SJSA1 (cell line): ENCODE data around the gene GAGE13. TPM values are rescaled to one million over a fixed set of nuclear protein-coding genes. Genes with fewer than 3 reads are reported as not detected.
A peak's percentile ranks its signal among the peaks of the same experiment; 100 is the strongest.
"Not testable (repeated sequence)": the region's sequence is repeated elsewhere in the genome, so short reads cannot be mapped to it uniquely, and the experiment has no call there.

Source experiments
- DNase-seq, 2 experiments: peaks; one replicate each; pipeline ENCODE4 v3.0.0-alpha.2; 2015 to 2020; ENCODE audit warnings: low spot score in 2 of 2, low read depth in 1 of 2
- H3K27ac ChIP-seq: fragments of 250-450 bp; sonication (Bioruptor Pico); 2 replicates; pipeline ENCODE4 v1.5.1; 2020; ENCODE audit warnings: mild to moderate bottlenecking, moderate library complexity
- H3K27me3 ChIP-seq: fragments of 250-450 bp; sonication (Bioruptor Pico); replicated peaks from 2 replicates; pipeline ENCODE4 v1.5.1; 2020; ENCODE audit warnings: mild to moderate bottlenecking, moderate library complexity
- H3K36me3 ChIP-seq: fragments of 250-450 bp; sonication (Bioruptor Pico); 2 replicates; pipeline ENCODE4 v1.5.1; 2020; ENCODE audit warnings: mild to moderate bottlenecking
- H3K4me1 ChIP-seq: fragments of 250-450 bp; sonication (Bioruptor Pico); replicated peaks from 2 replicates; pipeline ENCODE4 v1.6.1; 2021; ENCODE audit warnings: mild to moderate bottlenecking
- H3K4me3 ChIP-seq: fragments of 250-450 bp; sonication (Bioruptor Pico); 2 replicates; pipeline ENCODE4 v1.5.1; 2020; ENCODE audit warnings: mild to moderate bottlenecking
- H3K9me3 ChIP-seq: fragments of 250-450 bp; sonication (Bioruptor Pico); replicated peaks from 2 replicates; pipeline ENCODE4 v1.5.1; 2020; ENCODE audit warnings: mild to moderate bottlenecking
- total RNA-seq: library from RNA; depleted of rRNA; stranded (reverse); fragments of >200 nt; shearing (Covaris generic); gene quantifications from 2 replicates; pipeline ENCODE4 v1.2.3, GENCODE V29; 2014; rRNA removed

Gene GAGE13
- total RNA-seq, result not detected in 2 replicates

- not testable (repeated sequence) for H3K9me3 ChIP-seq, H3K27ac ChIP-seq, H3K27me3 ChIP-seq, H3K36me3 ChIP-seq, H3K4me1 ChIP-seq, H3K4me3 ChIP-seq, DNase-seq
Measured at GRCh38 chrX:49331282-49331681, at the start of gene GAGE13. GAGE13 (plus strand) TSS chrX:49331582; CDS start chrX:49332738, 1,156 bp downstream.

- no peaks in the 10 kb centered on the region for H3K9me3 ChIP-seq
- DNase-seq, result no peak
- no peak overlapping the region for H3K27ac ChIP-seq
- no peak overlapping the region for H3K4me3 ChIP-seq
- H3K36me3 ChIP-seq, result no peaks in the 10 kb centered on the region
- no peaks in the 10 kb centered on the region for H3K27me3 ChIP-seq
- H3K4me1 ChIP-seq, result no peaks in the 10 kb centered on the region
Measured at GRCh38 chrX:49282647-49283011, 48.8 kb upstream of the GAGE13 start.

- Histone ChIP-seq H3K27me3 (no peaks in the 10 kb centered on the region), H3K4me1 (no peaks in the 10 kb centered on the region), H3K9me3 (no peaks in the 10 kb centered on the region), H3K27ac (no peak overlapping the region), H3K4me3 (no peak overlapping the region), H3K36me3 (no peaks in the 10 kb centered on the region)
- no peak for DNase-seq
Measured at GRCh38 chrX:49284212-49284611, 47.2 kb upstream of the GAGE13 start.

- Histone ChIP-seq H3K36me3 (no peaks in the 10 kb centered on the region), H3K27me3 (no peaks in the 10 kb centered on the region), H3K27ac (no peak overlapping the region)
Measured at GRCh38 chrX:49286136-49286535, 45.2 kb upstream of the GAGE13 start.

GRCh38 chrX:49286581-49286980 is 44.8 kb upstream of the GAGE13 start:
- H3K4me3 ChIP-seq, result no peak overlapping the region
- H3K27me3 ChIP-seq, result no peaks in the 10 kb centered on the region
- DNase-seq, result no peak
- no peaks in the 10 kb centered on the region for H3K36me3 ChIP-seq
- H3K27ac ChIP-seq, result no peak overlapping the region
- no peaks in the 10 kb centered on the region for H3K9me3 ChIP-seq
- no peaks in the 10 kb centered on the region for H3K4me1 ChIP-seq

More at GRCh38 chrX:49286136-49286535, 45.2 kb upstream of the GAGE13 start:
- no peak overlapping the region for H3K4me3 ChIP-seq
- no peaks in the 10 kb centered on the region for H3K9me3 ChIP-seq
- H3K4me1 ChIP-seq, result no peaks in the 10 kb centered on the region
- no peak for DNase-seq

GRCh38 chrX:49287665-49288064 is 43.7 kb upstream of the GAGE13 start:
- Histone ChIP-seq H3K27me3 (no peaks in the 10 kb centered on the region), H3K27ac (no peak overlapping the region), H3K4me3 (no peak overlapping the region), H3K4me1 (no peaks in the 10 kb centered on the region), H3K9me3 (no peaks in the 10 kb centered on the region), H3K36me3 (no peaks in the 10 kb centered on the region)
- DNase-seq, result no peak

GRCh38 chrX:49290215-49290614 is 41.2 kb upstream of the GAGE13 start:
- no peak overlapping the region for H3K27ac ChIP-seq
- no peaks in the 10 kb centered on the region for H3K9me3 ChIP-seq
- no peaks in the 10 kb centered on the region for H3K36me3 ChIP-seq
- no peak overlapping the region for H3K4me3 ChIP-seq
- H3K4me1 ChIP-seq, result no peaks in the 10 kb centered on the region
- no peak for DNase-seq
- H3K27me3 ChIP-seq, result no peaks in the 10 kb centered on the region

GRCh38 chrX:49291615-49292337 is 39.6 kb upstream of the GAGE13 start:
- Histone ChIP-seq H3K36me3 (no peaks in the 10 kb centered on the region), H3K9me3 (no peaks in the 10 kb centered on the region), H3K4me3 (no peak overlapping the region), H3K27ac (no peak overlapping the region), H3K27me3 (no peaks in the 10 kb centered on the region), H3K4me1 (no peaks in the 10 kb centered on the region)
- peak; percentile 25 to 62 for DNase-seq

- H3K27ac ChIP-seq, result no peak overlapping the region
- H3K4me1 ChIP-seq, result no peaks in the 10 kb centered on the region
- no peak overlapping the region for H3K4me3 ChIP-seq
- no peaks in the 10 kb centered on the region for H3K27me3 ChIP-seq
- no peaks in the 10 kb centered on the region for H3K36me3 ChIP-seq
- DNase-seq, result no peak
- H3K9me3 ChIP-seq, result no peaks in the 10 kb centered on the region
Measured at GRCh38 chrX:49292400-49293362, 38.7 kb upstream of the GAGE13 start.

- H3K9me3 ChIP-seq, H3K36me3 ChIP-seq, H3K4me3 ChIP-seq, DNase-seq, H3K27ac ChIP-seq, H3K27me3 ChIP-seq, H3K4me1 ChIP-seq: not testable (repeated sequence)
Measured at GRCh38 chrX:49299293-49299692, 32.1 kb upstream of the GAGE13 start.

GRCh38 chrX:49300703-49301102 is 30.7 kb upstream of the GAGE13 start:
- no peaks in the 10 kb centered on the region for H3K27me3 ChIP-seq
- H3K9me3 ChIP-seq, result no peaks in the 10 kb centered on the region
- no peak overlapping the region for H3K4me3 ChIP-seq
- no peak overlapping the region for H3K27ac ChIP-seq
- H3K4me1 ChIP-seq, result no peaks in the 10 kb centered on the region
- H3K36me3 ChIP-seq, result no peaks in the 10 kb centered on the region
- no peak for DNase-seq

- Histone ChIP-seq H3K4me1 (no peaks in the 10 kb centered on the region), H3K27ac (no peak within 1 kb of the TSS), H3K4me3 (no peak within 1 kb of the TSS), H3K36me3 (no peaks in the 10 kb centered on the region), H3K27me3 (no peaks in the 10 kb centered on the region), H3K9me3 (no peaks in the 10 kb centered on the region)
- DNase-seq, result no peak
Measured at GRCh38 chrX:49303346-49303745, 28.0 kb upstream of the GAGE13 start, which contains the start of gene GAGE10. GAGE10 (plus strand) TSS chrX:49303646; CDS start chrX:49304860, 1,214 bp downstream.

GRCh38 chrX:49307775-49308174 is 23.6 kb upstream of the GAGE13 start:
- H3K9me3 ChIP-seq, H3K27ac ChIP-seq, H3K4me1 ChIP-seq, DNase-seq, H3K36me3 ChIP-seq, H3K4me3 ChIP-seq, H3K27me3 ChIP-seq: not testable (repeated sequence)
